Activated CD4-positive, alpha-beta T cell treated with anti-CD3 and anti-CD28 coated beads, Interleukin-2, amount 50 U/mL, for 4 hours (primary cell): ENCODE results near the gene DEFB113.

Experiments used
- DNase-seq, 2 experiments: peaks; one replicate each; pipeline ENCODE4 v3.0.0-alpha.2; 2020

The DEFB113 gene

GRCh38 chr6:49934770-49935169, 34.7 kb downstream of the DEFB113 start:
- DNase-seq, result no peak

- no peak for DNase-seq
Observed at GRCh38 chr6:49933526-49933925, 35.9 kb downstream of the DEFB113 start.

- no peak for DNase-seq
Observed at GRCh38 chr6:49929340-49929739, 40.1 kb downstream of the DEFB113 start.

GRCh38 chr6:49923826-49924225, 45.6 kb downstream of the DEFB113 start:
- DNase-seq, result no peak

GRCh38 chr6:49919935-49920644, 49.3 kb downstream of the DEFB113 start:
- DNase-seq, result no peak

- no peak for DNase-seq
Observed at GRCh38 chr6:49919261-49919660, 50.2 kb downstream of the DEFB113 start.

GRCh38 chr6:49918787-49919186, 50.6 kb downstream of the DEFB113 start:
- no peak for DNase-seq
